ENCODE results near the gene IL21.
"Not testable (repeated sequence)": the region's sequence is repeated elsewhere in the genome, so short reads cannot be mapped to it uniquely, and the experiment has no call there.

Gene IL21

GRCh38 chr4:122656583-122656982 is 35.7 kb upstream of the IL21 start:
- not testable (repeated sequence) for DNase-seq

GRCh38 chr4:122652379-122652778 is 31.5 kb upstream of the IL21 start:
- no peak overlapping the region for H3K9ac ChIP-seq (ENCODE audit: low read length)
- H4K91ac ChIP-seq (ENCODE audit: low read length), result no peak overlapping the region
- no peak overlapping the region for H4K8ac ChIP-seq (ENCODE audit: low read length)
- 96% methylated on average over 1 of the region's 3 CpGs for WGBS
- H2AK5ac ChIP-seq (ENCODE audit: low read length, severe bottlenecking), result no peak overlapping the region
- H2BK12ac ChIP-seq (ENCODE audit: low read length in 2 of 2), result no peak overlapping the region
- H3K9me3 ChIP-seq (ENCODE audit: control insufficient read depth, low read length), result no peaks in the 10 kb centered on the region
- H2BK15ac ChIP-seq (ENCODE audit: low read depth, poor library complexity, severe bottlenecking), result no peak overlapping the region
- H3K4ac ChIP-seq (ENCODE audit: low read depth in 1 of 2, low read length in 2 of 2), result no peak overlapping the region
- H3K14ac ChIP-seq (ENCODE audit: low read length in 2 of 2), result no peak overlapping the region
- H3K27me3 ChIP-seq (ENCODE audit: control insufficient read depth in 1 of 2, insufficient read depth in 1 of 2, low read length in 2 of 2), result no peaks in the 10 kb centered on the region
- no peak overlapping the region for H3K4me3 ChIP-seq (ENCODE audit: insufficient read depth in 1 of 2, low read depth in 1 of 2, low read length in 2 of 2)
- no peak overlapping the region for H3K18ac ChIP-seq (ENCODE audit: low read depth in 1 of 2, low read length in 2 of 2)
- H2BK5ac ChIP-seq (ENCODE audit: low read depth, low read length, poor library complexity, severe bottlenecking), result no peak overlapping the region
- H3K27ac ChIP-seq (ENCODE audit: low read length, poor library complexity, severe bottlenecking), result no peak overlapping the region
- no peaks in the 10 kb centered on the region for H3K4me1 ChIP-seq (ENCODE audit: control insufficient read depth, insufficient read depth, low read depth, low read length)
- peak; percentile 65 for DNase-seq
- no peak overlapping the region for H2BK120ac ChIP-seq (ENCODE audit: low read depth, low read length)
- no peak overlapping the region for H3K23ac ChIP-seq (ENCODE audit: low read length in 2 of 2)
- no peak overlapping the region for H3K4me2 ChIP-seq (ENCODE audit: low read length, poor library complexity, severe bottlenecking)
- no peak overlapping the region for H2AFZ ChIP-seq (ENCODE audit: low read depth, low read length)
- no peaks in the 10 kb centered on the region for H3K36me3 ChIP-seq (ENCODE audit: control insufficient read depth in 1 of 2, insufficient read depth in 2 of 2, low read depth in 1 of 2, low read length in 2 of 2)
- H3K79me1 ChIP-seq (replicated peaks; ENCODE audit: low read length, poor library complexity, severe bottlenecking), result no peaks in the 10 kb centered on the region

More at GRCh38 chr4:122656583-122656982, 35.7 kb upstream of the IL21 start:
- H3K4me2 ChIP-seq (ENCODE audit: low read length, poor library complexity, severe bottlenecking); H3K79me1 ChIP-seq (replicated peaks; ENCODE audit: low read length, poor library complexity, severe bottlenecking); H2BK120ac ChIP-seq (ENCODE audit: low read depth, low read length); H3K27me3 ChIP-seq (ENCODE audit: control insufficient read depth in 1 of 2, insufficient read depth in 1 of 2, low read length in 2 of 2); H3K36me3 ChIP-seq (ENCODE audit: control insufficient read depth in 1 of 2, insufficient read depth in 2 of 2, low read depth in 1 of 2, low read length in 2 of 2); H3K9ac ChIP-seq (ENCODE audit: low read length); H2AFZ ChIP-seq (ENCODE audit: low read depth, low read length); H2BK12ac ChIP-seq (ENCODE audit: low read length in 2 of 2); H2AK5ac ChIP-seq (ENCODE audit: low read length, severe bottlenecking); H3K4me3 ChIP-seq (ENCODE audit: insufficient read depth in 1 of 2, low read depth in 1 of 2, low read length in 2 of 2); H3K18ac ChIP-seq (ENCODE audit: low read depth in 1 of 2, low read length in 2 of 2); H3K4me1 ChIP-seq (ENCODE audit: control insufficient read depth, insufficient read depth, low read depth, low read length); H4K8ac ChIP-seq (ENCODE audit: low read length); H3K4ac ChIP-seq (ENCODE audit: low read depth in 1 of 2, low read length in 2 of 2); H2BK5ac ChIP-seq (ENCODE audit: low read depth, low read length, poor library complexity, severe bottlenecking); H3K9me3 ChIP-seq (ENCODE audit: control insufficient read depth, low read length); H3K27ac ChIP-seq (ENCODE audit: low read length, poor library complexity, severe bottlenecking); H4K91ac ChIP-seq (ENCODE audit: low read length); H2BK15ac ChIP-seq (ENCODE audit: low read depth, poor library complexity, severe bottlenecking); H3K14ac ChIP-seq (ENCODE audit: low read length in 2 of 2); H3K23ac ChIP-seq (ENCODE audit: low read length in 2 of 2): not testable (repeated sequence)
- WGBS, result 89% methylated on average over 5 of the region's 5 CpGs

GRCh38 chr4:122650148-122650547 is 29.3 kb upstream of the IL21 start:
- Histone ChIP-seq H3K36me3 (ENCODE audit: control insufficient read depth in 1 of 2, insufficient read depth in 2 of 2, low read depth in 1 of 2, low read length in 2 of 2) (no peaks in the 10 kb centered on the region), H3K79me1 (replicated peaks; ENCODE audit: low read length, poor library complexity, severe bottlenecking) (no peaks in the 10 kb centered on the region), H3K4ac (ENCODE audit: low read depth in 1 of 2, low read length in 2 of 2) (no peak overlapping the region), H4K91ac (ENCODE audit: low read length) (no peak overlapping the region), H2AFZ (ENCODE audit: low read depth, low read length) (no peak overlapping the region), H3K27ac (ENCODE audit: low read length, poor library complexity, severe bottlenecking) (no peak overlapping the region), H2AK5ac (ENCODE audit: low read length, severe bottlenecking) (no peak overlapping the region), H2BK120ac (ENCODE audit: low read depth, low read length) (no peak overlapping the region), H3K4me2 (ENCODE audit: low read length, poor library complexity, severe bottlenecking) (no peak overlapping the region), H4K8ac (ENCODE audit: low read length) (no peak overlapping the region), H3K18ac (ENCODE audit: low read depth in 1 of 2, low read length in 2 of 2) (no peak overlapping the region), H3K23ac (ENCODE audit: low read length in 2 of 2) (no peak overlapping the region), H3K9ac (ENCODE audit: low read length) (no peak overlapping the region), H3K4me3 (ENCODE audit: insufficient read depth in 1 of 2, low read depth in 1 of 2, low read length in 2 of 2) (no peak overlapping the region), H2BK5ac (ENCODE audit: low read depth, low read length, poor library complexity, severe bottlenecking) (no peak overlapping the region), H3K4me1 (ENCODE audit: control insufficient read depth, insufficient read depth, low read depth, low read length) (no peaks in the 10 kb centered on the region), H3K27me3 (ENCODE audit: control insufficient read depth in 1 of 2, insufficient read depth in 1 of 2, low read length in 2 of 2) (peaks cover 0 to 3% of the 10 kb centered on the region in 2 experiments), H3K9me3 (ENCODE audit: control insufficient read depth, low read length) (no peaks in the 10 kb centered on the region), H2BK15ac (ENCODE audit: low read depth, poor library complexity, severe bottlenecking) (no peak overlapping the region), H2BK12ac (ENCODE audit: low read length in 2 of 2) (no peak overlapping the region), H3K14ac (ENCODE audit: low read length in 2 of 2) (no peak overlapping the region)
- WGBS, result no CpG with 5 or more reads among the region's 1 CpG
- DNase-seq, result no peak

GRCh38 chr4:122647656-122648055 is 26.8 kb upstream of the IL21 start:
- Histone ChIP-seq H3K4me2 (ENCODE audit: low read length, poor library complexity, severe bottlenecking) (no peak overlapping the region), H2BK12ac (ENCODE audit: low read length in 2 of 2) (no peak overlapping the region), H2BK120ac (ENCODE audit: low read depth, low read length) (no peak overlapping the region), H2BK15ac (ENCODE audit: low read depth, poor library complexity, severe bottlenecking) (no peak overlapping the region), H3K4ac (ENCODE audit: low read depth in 1 of 2, low read length in 2 of 2) (no peak overlapping the region), H2AFZ (ENCODE audit: low read depth, low read length) (no peak overlapping the region), H2AK5ac (ENCODE audit: low read length, severe bottlenecking) (no peak overlapping the region), H3K18ac (ENCODE audit: low read depth in 1 of 2, low read length in 2 of 2) (no peak overlapping the region), H3K9me3 (ENCODE audit: control insufficient read depth, low read length) (no peaks in the 10 kb centered on the region), H3K4me3 (ENCODE audit: insufficient read depth in 1 of 2, low read depth in 1 of 2, low read length in 2 of 2) (no peak overlapping the region), H3K9ac (ENCODE audit: low read length) (no peak overlapping the region), H3K27me3 (ENCODE audit: control insufficient read depth in 1 of 2, insufficient read depth in 1 of 2, low read length in 2 of 2) (peaks cover 0 to 7% of the 10 kb centered on the region in 2 experiments), H3K79me1 (replicated peaks; ENCODE audit: low read length, poor library complexity, severe bottlenecking) (no peaks in the 10 kb centered on the region), H4K91ac (ENCODE audit: low read length) (no peak overlapping the region), H4K8ac (ENCODE audit: low read length) (no peak overlapping the region), H3K23ac (ENCODE audit: low read length in 2 of 2) (no peak overlapping the region), H3K36me3 (ENCODE audit: control insufficient read depth in 1 of 2, insufficient read depth in 2 of 2, low read depth in 1 of 2, low read length in 2 of 2) (no peaks in the 10 kb centered on the region), H3K4me1 (ENCODE audit: control insufficient read depth, insufficient read depth, low read depth, low read length) (no peaks in the 10 kb centered on the region), H3K14ac (ENCODE audit: low read length in 2 of 2) (no peak overlapping the region), H2BK5ac (ENCODE audit: low read depth, low read length, poor library complexity, severe bottlenecking) (no peak overlapping the region), H3K27ac (ENCODE audit: low read length, poor library complexity, severe bottlenecking) (no peak overlapping the region)
- 100% methylated on average over 1 of the region's 3 CpGs for WGBS
- DNase-seq, result no peak
